Measurements from ENCODE around the gene SNX14. TPM values are rescaled to one million over a fixed set of nuclear protein-coding genes. Genes with fewer than 3 reads are reported as not detected.
A peak's percentile ranks its signal among the peaks of the same experiment; 100 is the strongest.

Gene SNX14
- total and polyA plus RNA-seq, 10 of the 15 experiments (the other 5 are each of a cell fraction or from before 2014, with no cell fraction given), result 34.2 to 122 (median 51.0) TPM

- TF ChIP-seq PBX3 (IDR thresholded peaks at IDR 0.05; ENCODE audit: insufficient replicate concordance, low read depth, low read length), result no peak
- TF ChIP-seq MYB (IDR thresholded peaks at IDR 0.05; ENCODE audit: borderline replicate concordance, low read depth, low read length), result no peak
- TF ChIP-seq CBX3 (IDR thresholded peaks at IDR 0.05; ENCODE audit: borderline replicate concordance, low read depth), result no peak
- no peak for TF ChIP-seq ATF3 (IDR thresholded peaks at IDR 0.05; ENCODE audit: borderline replicate concordance, extremely low read depth, low read depth, low read length)
- 0 out of 2 replicates have a peak, but pooled peaks have one; percentile 57 for TF ChIP-seq DPF2 (IDR thresholded peaks at IDR 0.05)
- TF ChIP-seq BRCA1 (IDR thresholded peaks at IDR 0.05; ENCODE audit: low read depth, low read length), result no peak
- no peak for TF ChIP-seq ZBED1 (IDR thresholded peaks at IDR 0.05; ENCODE audit: borderline replicate concordance)
- no peak for TF ChIP-seq ZBTB33 (IDR thresholded peaks at IDR 0.05)
- TF ChIP-seq MTA3 (IDR thresholded peaks at IDR 0.05; ENCODE audit: borderline replicate concordance, low read length), result no peak
- TF ChIP-seq POU2F2 (IDR thresholded peaks at IDR 0.05; ENCODE audit: borderline replicate concordance, low read depth, low read length), result no peak; the same call in 2 of the 3 replicates
- no peak for TF ChIP-seq FOS (IDR thresholded peaks at IDR 0.05; ENCODE audit: borderline replicate concordance, extremely low read depth, insufficient read length)
- 0 out of 2 replicates have a peak, but pooled peaks have one; percentile 2 for TF ChIP-seq CREB1 (IDR thresholded peaks at IDR 0.05; ENCODE audit: low read depth)
- no peak for TF ChIP-seq CHD4 (IDR thresholded peaks at IDR 0.05)
- no peak for TF ChIP-seq ATF2 (IDR thresholded peaks at IDR 0.05; ENCODE audit: low read length)
- no peak for TF ChIP-seq HSF1 (IDR thresholded peaks at IDR 0.05; ENCODE audit: low read depth, low read length)
- TF ChIP-seq PAX5 (IDR thresholded peaks at IDR 0.05; ENCODE audit: borderline replicate concordance, low read depth, low read length), result no peak
- TF ChIP-seq MAX (IDR thresholded peaks at IDR 0.05; ENCODE audit: low read depth, low read length), result peak; percentile 69
- TF ChIP-seq ATF7 (IDR thresholded peaks at IDR 0.05; ENCODE audit: low read depth), result no peak
- no peak for TF ChIP-seq STAT3 (IDR thresholded peaks at IDR 0.05; ENCODE audit: low read depth, low read length)
- no peak for TF ChIP-seq PML (IDR thresholded peaks at IDR 0.05; ENCODE audit: low read length)
- TF ChIP-seq USF1 (IDR thresholded peaks at IDR 0.05; ENCODE audit: borderline replicate concordance, extremely low read length, insufficient read depth, low read depth, low read length), result no peak
- TF ChIP-seq CEBPB (IDR thresholded peaks at IDR 0.05; ENCODE audit: borderline replicate concordance in 1 of 2, low read depth in 2 of 2, low read length in 2 of 2), result no peak
Observed at GRCh38 chr6:85641897-85642773, 48.5 kb upstream of the SNX14 start (continued).
